GM10248 (cell line): ENCODE data around the gene TMUB1.

Source experiments
- CTCF ChIA-PET: fragments of 300-600 bp; sonication (Branson Sonifier 250); formaldehyde crosslinking; extraction: SDS; loops from one replicate; lab custom pipeline; 2021; ENCODE audit warnings: antibody characterized with exemption; lab: Yijun Ruan, JAX
- POLR2A ChIA-PET: fragments of 350-650 bp; sonication (Branson Sonifier 250); formaldehyde crosslinking; extraction: SDS; loops from one replicate; lab custom pipeline; 2020; ENCODE audit warnings: antibody characterized with exemption; lab: Yijun Ruan, JAX
- DNase-seq: peaks from one replicate; pipeline ENCODE4 v3.0.0; 2012; ENCODE audit errors: extremely low spot score
- CTCF ChIP-seq: IDR thresholded peaks from 2 replicates; pipeline ENCODE4 v1.5.1; 2012; ENCODE audit warnings: mild to moderate bottlenecking, low read depth; ENCODE audit errors: extremely low read depth, missing control alignments, control extremely low read depth

Gene TMUB1

GRCh38 chr7:151051108-151051507, 32.2 kb downstream of the TMUB1 start:
- ChIA-PET POLR2A (no interaction called here), CTCF (no interaction called here)
- TF ChIP-seq CTCF = no peak
- DNase-seq = no peak

GRCh38 chr7:151048911-151049463, 34.3 kb downstream of the TMUB1 start:
- POLR2A ChIA-PET = no interaction called here
- DNase-seq = no peak
- CTCF ChIA-PET = no interaction called here
- TF ChIP-seq CTCF = no peak

- CTCF ChIA-PET = interaction anchor here (2.4 kb wide), 1 partner anchor 14 kb away, joined by 7 read pairs; no protein-coding TSS in a partner anchor
- POLR2A ChIA-PET = no interaction called here
- no peak for DNase-seq
- no peak for TF ChIP-seq CTCF
Measured at GRCh38 chr7:151047976-151048815, 35.1 kb downstream of the TMUB1 start, which contains the start of gene ASIC3. ASIC3 (plus strand) TSS chr7:151048531; CDS start chr7:151048886, 355 bp downstream.

GRCh38 chr7:151046603-151047573, 36.4 kb downstream of the TMUB1 start:
- POLR2A ChIA-PET = no interaction called here
- CTCF ChIA-PET = interaction anchor here (2.4 kb wide), 1 partner anchor 13 kb away, joined by 7 read pairs; no protein-coding TSS in a partner anchor
- TF ChIP-seq CTCF = no peak
- DNase-seq = no peak

- POLR2A ChIA-PET = no interaction called here
- CTCF ChIA-PET = interaction anchor here (0.9 to 2.4 kb wide), 2 partner anchors 12 to 18 kb away, joined by 3 to 7 read pairs; partner anchors contain the start of gene ABCB8
- no peak for DNase-seq
- no peak for TF ChIP-seq CTCF
Measured at GRCh38 chr7:151045967-151046366, 37.3 kb downstream of the TMUB1 start.

GRCh38 chr7:151045262-151045661, 38.0 kb downstream of the TMUB1 start:
- POLR2A ChIA-PET = no interaction called here
- no peak for TF ChIP-seq CTCF
- CTCF ChIA-PET = interaction anchor here (0.9 to 1.2 kb wide), 2 partner anchors 17 to 27 kb away, joined by 3 read pairs; partner anchors contain the start of gene ABCB8

More at GRCh38 chr7:151045262-151045661, 38.0 kb downstream of the TMUB1 start:
- no peak for DNase-seq
